ENCODE measurements around the gene GGN. TPM values are rescaled to one million over a fixed set of nuclear protein-coding genes. Genes with fewer than 3 reads are reported as not detected.
"Not testable (repeated sequence)": the region's sequence is repeated elsewhere in the genome, so short reads cannot be mapped to it uniquely, and the experiment has no call there.

The GGN gene
- total RNA-seq, 1 experiment from 2014 or later: 1.5 TPM

- no peak overlapping the region for H2AK5ac ChIP-seq (ENCODE audit: insufficient read length, low read length)
- no peaks in the 10 kb centered on the region for H3K27me3 ChIP-seq (ENCODE audit: insufficient read depth, low read length)
- no peaks in the 10 kb centered on the region for H3K23me2 ChIP-seq (ENCODE audit: insufficient read length, low read depth, low read length, poor library complexity, severe bottlenecking)
- no peak overlapping the region for H4K91ac ChIP-seq (ENCODE audit: insufficient read length, low read depth, low read length)
- H3K18ac ChIP-seq (ENCODE audit: insufficient read length, low read depth, low read length): no peak overlapping the region
- WGBS (ENCODE audit: extremely low coverage, insufficient read length, low lambda C conversion rate): no CpG with 5 or more reads among the region's 12 CpGs
- Mint-ChIP-seq H3K9me3 (peaks cover 4 to 8% of the 10 kb centered on the region in 2 experiments; a peak in 2 of 5 replicates), H3K27ac (no peak overlapping the region), H3K36me3 (ENCODE audit: insufficient read depth in 1 of 3, low read depth in 3 of 3) (peaks cover 0 to 4% (median 0%) of the 10 kb centered on the region in 3 experiments; a peak in 2 of 7 replicates), H3K27me3 (ENCODE audit: low read depth) (peaks cover 57% of the 10 kb centered on the region), H3K4me1 (peaks cover 5 to 6% of the 10 kb centered on the region in 2 experiments; a peak in 3 of 4 replicates), H3K4me3 (no peak overlapping the region)
- no peak overlapping the region for H2BK5ac ChIP-seq (ENCODE audit: insufficient read length, low read length)
- no peak overlapping the region for H3K14ac ChIP-seq (ENCODE audit: insufficient read depth, low read length)
- no peak overlapping the region for H2BK120ac ChIP-seq (ENCODE audit: low read depth, low read length, poor library complexity, severe bottlenecking)
- no peak overlapping the region for H3K9ac ChIP-seq (ENCODE audit: extremely low read depth, insufficient read length, low read length)
- no peaks in the 10 kb centered on the region for H3K4me1 ChIP-seq (ENCODE audit: insufficient read depth, low read length)
- no peaks in the 10 kb centered on the region for H3K79me2 ChIP-seq (ENCODE audit: insufficient read depth, low read length)
- no peak overlapping the region for H3T11ph ChIP-seq (ENCODE audit: low read length)
- H4K8ac ChIP-seq (replicated peaks; ENCODE audit: insufficient read length, low read depth, low read length): no peak overlapping the region
- DNase-seq: no peak
- H3K79me1 ChIP-seq (ENCODE audit: insufficient read depth, low read depth, low read length, poor library complexity, severe bottlenecking): no peaks in the 10 kb centered on the region
- H2BK20ac ChIP-seq (ENCODE audit: low read depth, low read length, poor library complexity, severe bottlenecking): no peak overlapping the region
- H3K4me2 ChIP-seq (ENCODE audit: insufficient read depth, insufficient read length, low read length): no peak overlapping the region
- no peak overlapping the region for H2BK12ac ChIP-seq (ENCODE audit: insufficient read length, low read depth, low read length)
- no peak overlapping the region for H3K56ac ChIP-seq (ENCODE audit: insufficient read length, low read depth, low read length)
- no peak overlapping the region for H3K23ac ChIP-seq (ENCODE audit: insufficient read length, low read depth, low read length)
- H3K27ac ChIP-seq (ENCODE audit: insufficient read length, low read depth, low read length): no peak overlapping the region
- no peak overlapping the region for H4K5ac ChIP-seq (ENCODE audit: insufficient read length, low read depth, low read length)
- no peaks in the 10 kb centered on the region for H3K9me3 ChIP-seq (ENCODE audit: control insufficient read depth, low read depth, low read length)
- no peak overlapping the region for H2BK15ac ChIP-seq (ENCODE audit: low read depth, low read length)
- no peak overlapping the region for H2AFZ ChIP-seq (ENCODE audit: low read length)
- H4K20me1 ChIP-seq (ENCODE audit: control insufficient read depth, insufficient read depth, insufficient read length): no peaks in the 10 kb centered on the region
- no peak overlapping the region for H3K4ac ChIP-seq (ENCODE audit: low read depth, low read length)
- no peak for TF ChIP-seq CTCF (conservative IDR thresholded peaks at IDR 0.05)
Observed at GRCh38 chr19:38367041-38367440, 20.8 kb downstream of the GGN start.

- not testable (repeated sequence) for H3K9ac ChIP-seq (ENCODE audit: extremely low read depth, insufficient read length, low read length); H3K27ac Mint-ChIP-seq; H3K27ac ChIP-seq (ENCODE audit: insufficient read length, low read depth, low read length); H3K4ac ChIP-seq (ENCODE audit: low read depth, low read length); H3K14ac ChIP-seq (ENCODE audit: insufficient read depth, low read length); H3K18ac ChIP-seq (ENCODE audit: insufficient read length, low read depth, low read length); H4K91ac ChIP-seq (ENCODE audit: insufficient read length, low read depth, low read length); H3K23ac ChIP-seq (ENCODE audit: insufficient read length, low read depth, low read length); H4K20me1 ChIP-seq (ENCODE audit: control insufficient read depth, insufficient read depth, insufficient read length); H3K9me3 ChIP-seq (ENCODE audit: control insufficient read depth, low read depth, low read length); H3K9me3 Mint-ChIP-seq; H3K79me1 ChIP-seq (ENCODE audit: insufficient read depth, low read depth, low read length, poor library complexity, severe bottlenecking); H3K56ac ChIP-seq (ENCODE audit: insufficient read length, low read depth, low read length); H2BK20ac ChIP-seq (ENCODE audit: low read depth, low read length, poor library complexity, severe bottlenecking); H2AFZ ChIP-seq (ENCODE audit: low read length); H2BK120ac ChIP-seq (ENCODE audit: low read depth, low read length, poor library complexity, severe bottlenecking); H3T11ph ChIP-seq (ENCODE audit: low read length); H3K23me2 ChIP-seq (ENCODE audit: insufficient read length, low read depth, low read length, poor library complexity, severe bottlenecking); H3K4me1 ChIP-seq (ENCODE audit: insufficient read depth, low read length); H2BK5ac ChIP-seq (ENCODE audit: insufficient read length, low read length); H4K5ac ChIP-seq (ENCODE audit: insufficient read length, low read depth, low read length); H2BK12ac ChIP-seq (ENCODE audit: insufficient read length, low read depth, low read length); H2AK5ac ChIP-seq (ENCODE audit: insufficient read length, low read length); H4K8ac ChIP-seq (replicated peaks; ENCODE audit: insufficient read length, low read depth, low read length); H3K36me3 Mint-ChIP-seq (ENCODE audit: insufficient read depth in 1 of 3, low read depth in 3 of 3); DNase-seq; H2BK15ac ChIP-seq (ENCODE audit: low read depth, low read length); H3K79me2 ChIP-seq (ENCODE audit: insufficient read depth, low read length)
- peak overlapping the region; percentile 69 for H3K4me2 ChIP-seq (ENCODE audit: insufficient read depth, insufficient read length, low read length)
- H3K4me3 Mint-ChIP-seq: peak overlapping the region; percentile 67 to 83; a peak in 4 of 5 replicates
- peaks cover 13 to 19% of the 10 kb centered on the region in 2 experiments for H3K4me1 Mint-ChIP-seq
- no CpG with 5 or more reads among the region's 16 CpGs for WGBS (ENCODE audit: extremely low coverage, insufficient read length, low lambda C conversion rate)
- H3K27me3 Mint-ChIP-seq (ENCODE audit: low read depth): peaks cover 65% of the 10 kb centered on the region
- H3K27me3 ChIP-seq (ENCODE audit: insufficient read depth, low read length): peaks cover 14% of the 10 kb centered on the region; the same call in 1 of the 2 replicates
Observed at GRCh38 chr19:38362946-38363688, 24.7 kb downstream of the GGN start.

Measured in H9 (cell line).